Retinal pigment epithelial cell (primary cell): ENCODE measurements around the gene DSCAML1.

Source experiments
- DNase-seq: peaks from one replicate; pipeline ENCODE4 v3.0.0-alpha.2; 2010; ENCODE audit warnings: low read depth
- H3K4me3 ChIP-seq: 2 replicates; pipeline ENCODE4 v1.5.1; 2011; ENCODE audit warnings: mild to moderate bottlenecking, low read length, control low read depth, moderate library complexity
- CTCF ChIP-seq: conservative IDR thresholded peaks from 2 replicates; pipeline ENCODE4 v1.5.1; 2011; ENCODE audit warnings: low read depth, low read length, control low read depth, inconsistent platforms

DSCAML1 gene

GRCh38 chr11:117438371-117439000 lies 358.5 kb downstream of the DSCAML1 start:
- no peak for TF ChIP-seq CTCF
- no peak for DNase-seq

DNA sequence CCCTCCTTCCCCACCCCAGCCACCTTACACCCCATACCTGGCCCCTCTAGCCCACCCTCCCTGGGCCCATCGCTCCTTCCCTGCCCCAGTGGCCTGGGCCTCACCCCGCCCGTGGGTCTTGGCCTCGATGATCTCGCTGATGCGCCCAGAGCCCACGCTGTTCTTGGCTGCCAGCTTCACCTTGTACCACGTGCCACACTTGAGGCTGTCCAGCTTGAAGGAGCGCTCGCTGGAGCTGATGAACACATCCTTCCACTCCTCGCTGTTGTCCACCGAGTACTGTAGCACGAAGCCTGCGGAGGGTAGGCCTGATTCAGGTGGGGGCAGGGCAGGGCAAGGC lies 359.3 kb downstream of the DSCAML1 start:
- DNase-seq = no peak
- H3K4me3 ChIP-seq = no peak overlapping the region
- no peak for TF ChIP-seq CTCF

More at GRCh38 chr11:117438371-117439000, 358.5 kb downstream of the DSCAML1 start:
- H3K4me3 ChIP-seq = no peak overlapping the region

- H3K4me3 ChIP-seq = no peak overlapping the region
- no peak for TF ChIP-seq CTCF
- no peak for DNase-seq
These were observed 359.8 kb downstream of the DSCAML1 start for GRCh38 chr11:117437041-117437790.

GRCh38 chr11:117435326-117435725 lies 361.7 kb downstream of the DSCAML1 start:
- no peak overlapping the region for H3K4me3 ChIP-seq
- no peak for TF ChIP-seq CTCF
- no peak for DNase-seq

- TF ChIP-seq CTCF = no peak
- DNase-seq = no peak
These were observed 362.5 kb downstream of the DSCAML1 start for GRCh38 chr11:117434481-117434880.

DNA sequence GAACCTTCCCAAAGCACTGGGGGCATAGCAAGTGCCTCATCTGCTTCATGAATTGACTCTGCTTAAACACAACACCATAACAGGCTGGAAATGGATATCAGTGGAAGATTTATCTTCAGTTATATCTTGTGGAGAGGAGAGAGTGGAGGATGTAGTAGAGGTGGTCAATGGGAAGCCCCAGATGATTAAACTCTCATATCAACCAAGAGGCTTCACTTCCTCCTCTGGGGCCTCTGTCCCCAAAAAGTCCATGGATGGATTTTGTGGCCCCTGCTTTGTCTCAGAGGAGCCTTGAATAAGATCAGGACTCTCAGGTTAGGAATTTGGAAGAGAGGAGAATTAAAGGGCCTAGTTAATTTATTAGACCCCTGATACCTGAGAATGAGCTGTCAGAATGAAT lies 363.3 kb downstream of the DSCAML1 start:
- no peak for TF ChIP-seq CTCF
- DNase-seq = no peak
- H3K4me3 ChIP-seq = no peak overlapping the region

More at GRCh38 chr11:117434481-117434880, 362.5 kb downstream of the DSCAML1 start:
- no peak overlapping the region for H3K4me3 ChIP-seq

DNA sequence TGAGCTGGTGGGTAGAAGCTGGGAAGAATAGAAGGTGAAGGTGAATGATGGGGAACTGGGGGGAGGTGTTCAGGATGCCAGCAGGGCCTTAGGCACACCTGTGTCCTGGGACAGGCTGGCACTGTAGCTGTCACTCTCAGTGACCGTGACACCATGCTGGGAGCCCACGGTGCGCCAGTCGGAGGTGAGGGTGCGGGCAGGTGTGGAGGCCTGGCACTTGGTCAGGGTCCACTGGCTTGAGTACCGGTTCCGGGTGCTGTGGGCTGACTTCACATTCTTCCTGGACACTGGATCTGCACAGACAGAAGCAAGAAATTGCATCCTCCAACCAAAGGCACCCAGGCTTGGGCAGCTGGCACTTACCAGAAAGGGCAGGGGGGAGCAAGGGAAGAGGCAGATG lies 365.6 kb downstream of the DSCAML1 start:
- no peak for DNase-seq
- no peak for TF ChIP-seq CTCF
- H3K4me3 ChIP-seq = no peak overlapping the region
